Dedifferentiated amniotic fluid mesenchymal stem cell (primary cell): ENCODE measurements around the gene GPR4.
"Not testable (repeated sequence)": the region's sequence is repeated elsewhere in the genome, so short reads cannot be mapped to it uniquely, and the experiment has no call there.

Experiments used
- DNase-seq: peaks from one replicate; pipeline ENCODE4 v3.0.0-alpha.2; 2016; ENCODE audit errors: extremely low spot score

Gene GPR4

DNA sequence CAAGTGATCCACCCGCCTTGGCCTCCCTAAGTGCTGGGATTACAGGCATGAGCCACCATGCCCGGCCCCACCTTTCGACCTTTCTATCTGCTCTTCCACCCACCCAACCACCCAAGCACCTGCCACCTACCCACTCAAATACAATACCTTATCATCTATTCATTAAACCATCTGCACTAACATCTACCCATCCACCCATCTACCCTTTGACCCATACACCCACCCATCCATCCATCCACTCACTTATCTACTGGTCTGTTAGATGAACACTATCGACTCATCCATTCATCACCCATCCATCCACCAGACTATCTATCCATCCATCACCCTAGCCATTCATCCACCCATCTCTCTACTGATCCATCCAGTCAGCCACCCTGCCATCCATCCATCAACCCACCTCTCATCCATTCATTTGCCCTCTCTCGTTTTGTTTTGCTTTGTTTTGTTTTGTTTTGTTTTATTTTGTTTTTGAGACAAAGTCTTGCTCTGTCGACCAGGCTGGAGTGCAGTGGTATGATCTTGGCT, 20.0 kb upstream of the GPR4 start:
- no peak for DNase-seq

DNA sequence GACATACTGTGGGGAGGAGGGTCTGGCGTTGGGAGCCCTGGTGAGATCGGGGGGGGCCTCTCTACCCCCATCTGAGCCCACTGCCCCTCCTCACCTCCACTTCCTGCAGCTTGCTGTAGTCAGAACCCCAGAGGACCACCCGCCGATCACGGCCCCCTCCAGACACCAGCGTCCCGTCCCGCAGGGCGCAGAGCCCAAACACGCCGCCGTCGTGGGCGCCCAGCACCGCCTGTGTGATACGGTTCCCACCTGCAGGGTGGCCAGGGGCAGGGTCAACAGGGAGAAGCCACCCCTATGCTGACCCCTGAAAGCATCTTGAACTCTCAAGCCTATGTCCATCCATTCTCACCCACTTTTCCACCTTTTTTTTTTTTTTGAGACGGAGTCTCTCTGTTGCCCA, 19.4 kb upstream of the GPR4 start:
- no peak for DNase-seq

DNA sequence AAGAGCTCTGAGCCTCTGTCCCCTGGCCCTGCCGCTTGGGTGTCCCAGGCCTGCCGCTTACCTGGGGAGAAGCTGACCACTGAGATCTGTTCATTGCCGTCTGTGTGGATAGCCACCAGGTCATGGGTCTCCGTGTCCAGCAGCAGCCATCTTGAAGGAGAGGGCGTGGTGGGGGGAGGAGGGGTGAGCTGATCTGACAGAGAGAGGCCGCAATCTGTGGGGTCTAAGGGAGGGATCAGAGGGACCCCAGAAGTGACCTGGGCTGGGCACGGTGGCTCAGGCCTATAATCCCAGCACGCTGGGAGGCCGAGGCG, 14.6 kb upstream of the GPR4 start:
- DNase-seq = no peak

DNA sequence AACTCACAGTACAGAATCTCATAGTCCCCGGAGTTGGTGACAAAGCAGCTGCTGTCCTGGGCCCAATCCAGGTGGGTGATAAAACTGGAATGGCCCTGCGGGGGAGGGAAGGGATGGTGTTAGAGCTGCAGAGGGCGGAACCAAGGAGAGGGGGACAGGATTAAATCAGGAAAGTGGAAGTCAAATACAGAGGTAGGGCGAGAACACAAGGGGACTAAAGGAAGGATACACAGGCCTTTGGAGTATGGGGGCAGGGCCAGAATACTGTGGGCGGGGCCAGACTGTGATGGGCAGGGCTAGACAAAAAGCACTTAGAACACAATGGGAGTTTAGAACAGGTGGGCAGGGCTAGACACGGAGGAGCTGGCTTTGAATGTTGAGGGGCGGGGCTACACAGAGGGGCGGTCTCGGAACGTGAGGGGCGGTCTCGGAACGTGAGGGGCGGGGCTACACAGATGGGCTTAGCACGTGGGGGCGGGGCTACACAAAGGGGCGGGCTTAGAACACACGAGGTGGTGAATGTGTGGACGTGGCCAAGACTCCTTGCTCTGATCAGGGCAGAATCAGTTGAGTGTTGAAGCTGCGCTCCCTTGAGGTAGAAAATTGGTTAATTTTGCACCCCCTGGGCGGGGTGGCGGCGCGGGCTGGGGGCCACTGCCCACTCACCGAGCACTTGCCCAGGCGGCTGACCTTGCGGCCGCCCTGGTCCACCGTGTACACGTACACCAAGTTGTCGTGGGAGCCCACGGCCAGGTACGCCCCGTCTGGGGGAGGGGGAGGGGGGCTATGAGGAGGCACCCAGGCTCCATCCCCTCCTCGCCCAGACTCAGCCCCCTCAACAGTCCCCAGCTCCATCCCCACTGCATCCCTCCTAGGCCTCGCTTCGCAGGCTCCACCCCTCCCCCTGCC, 14.0 kb upstream of the GPR4 start:
- no peak for DNase-seq

DNA sequence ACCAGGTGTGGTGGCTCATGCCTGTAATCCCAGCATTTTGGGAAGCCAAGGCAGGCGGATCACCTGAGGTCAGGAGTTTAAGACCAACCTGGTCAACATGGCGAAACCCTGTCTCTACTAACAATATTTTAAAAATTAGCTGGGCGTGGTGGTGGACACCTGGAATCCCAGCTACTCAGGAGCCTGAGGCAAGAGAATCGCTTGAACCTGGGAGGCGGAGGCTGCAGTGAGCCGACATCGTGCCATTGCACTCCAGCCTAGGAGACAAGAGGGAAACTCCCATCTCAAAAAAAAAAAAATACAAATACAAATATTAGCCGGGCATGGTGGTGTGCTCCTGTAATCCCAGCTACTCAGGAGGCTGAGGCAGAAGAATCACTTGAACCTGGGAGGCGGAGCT, 13.0 kb upstream of the GPR4 start:
- DNase-seq = not testable (repeated sequence)

DNA sequence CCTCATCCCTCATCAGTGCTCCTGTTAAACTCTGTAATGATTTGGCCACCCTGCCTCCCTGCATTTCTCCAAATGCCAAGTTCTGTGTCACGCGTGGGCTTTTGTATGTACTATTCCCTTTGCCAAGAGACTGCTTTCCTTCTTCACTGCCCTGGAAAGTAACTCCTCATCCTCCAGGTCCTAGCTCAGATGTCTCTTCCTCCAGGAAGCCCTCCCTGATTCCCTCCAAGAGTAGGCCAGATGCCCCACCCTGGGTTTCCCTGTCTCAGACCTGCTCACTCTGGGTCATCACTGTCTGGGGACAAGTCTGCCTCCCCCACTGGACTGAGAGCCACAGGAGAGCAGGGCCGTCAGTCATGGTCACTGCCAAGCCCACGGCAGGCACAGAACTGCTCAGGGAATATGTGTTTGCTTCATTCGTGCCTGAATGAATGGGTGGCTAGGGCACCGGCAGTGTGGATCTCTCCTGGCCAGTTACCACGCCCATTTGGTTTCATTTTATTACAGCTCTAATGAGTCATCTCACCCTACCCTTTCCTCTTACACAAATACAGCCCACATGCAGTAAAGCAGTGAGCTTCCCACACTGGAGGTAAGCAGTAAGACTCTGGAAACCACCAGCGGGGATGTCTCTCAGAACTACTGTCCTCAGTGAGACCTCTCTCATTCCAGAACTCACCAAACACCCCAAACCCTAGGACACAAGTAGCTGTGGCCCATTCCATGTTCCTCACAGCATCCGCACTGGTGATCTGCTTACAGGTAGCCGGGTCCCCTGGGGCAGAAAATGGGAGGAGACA, 12.1 kb upstream of the GPR4 start:
- DNase-seq = peak; percentile 81

DNA sequence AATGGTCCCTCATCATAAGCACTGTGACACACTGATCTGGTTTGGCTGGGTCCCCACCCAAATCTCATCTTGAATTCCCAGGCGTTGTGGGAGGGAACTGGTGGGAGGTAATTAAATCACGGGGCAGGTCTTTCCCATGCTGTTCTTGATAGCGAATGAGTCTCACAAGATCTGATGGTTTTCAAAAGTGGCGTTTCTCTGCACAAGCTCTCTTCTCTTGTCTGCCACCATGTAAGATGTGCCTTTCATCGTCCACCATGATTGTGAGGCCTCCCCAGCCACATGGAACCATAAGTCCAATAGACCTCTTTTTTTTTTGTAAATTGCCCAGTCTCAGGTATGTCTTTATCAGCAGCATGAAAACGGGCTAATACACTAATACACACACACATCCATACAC, 6.9 kb upstream of the GPR4 start:
- DNase-seq = no peak

DNA sequence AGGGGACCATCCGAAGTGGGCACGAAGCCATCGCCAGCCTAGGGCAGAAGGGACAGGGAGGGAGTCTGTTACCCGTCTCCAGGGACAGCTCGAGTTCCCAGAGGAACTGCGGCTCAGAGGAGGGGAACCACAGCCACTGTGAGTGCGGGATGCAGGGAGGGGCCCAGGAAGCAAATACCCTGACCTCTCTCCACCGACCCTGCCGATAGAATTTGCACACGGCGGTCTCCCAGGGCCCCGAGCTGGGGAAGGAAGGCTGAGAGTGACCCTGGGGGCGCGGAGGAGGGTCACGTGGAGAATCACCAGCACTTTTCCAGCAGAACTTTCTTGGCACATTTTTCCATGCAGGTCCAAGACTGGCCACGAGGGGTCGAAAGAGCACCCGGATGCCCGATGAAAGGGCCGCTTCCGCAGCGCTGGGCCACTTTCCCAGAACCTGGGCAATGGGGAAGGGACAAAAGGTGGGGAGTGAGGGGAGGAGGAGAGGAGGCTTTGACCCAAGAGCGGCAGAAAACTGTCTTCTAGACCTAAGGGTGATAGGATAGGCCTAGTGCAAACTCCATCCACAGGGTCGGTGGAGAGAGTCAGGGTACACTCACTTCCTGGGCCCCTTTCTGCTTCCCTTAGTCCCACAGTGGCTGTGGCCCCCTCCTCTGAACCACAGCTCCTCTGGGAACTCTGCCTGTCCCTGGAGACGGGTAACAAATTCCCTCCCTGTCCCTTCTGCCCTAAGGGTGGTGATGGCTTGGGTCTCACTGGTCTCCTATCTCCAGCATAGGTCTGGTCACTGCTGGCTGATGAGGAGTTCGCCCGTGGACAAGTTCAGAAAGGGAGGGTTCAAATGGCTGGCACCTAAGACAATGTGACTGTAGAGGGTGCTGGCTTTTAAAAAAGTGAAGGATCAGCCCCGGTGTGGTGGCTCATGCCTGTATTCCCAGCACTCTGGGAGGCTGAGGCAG, 5.3 kb upstream of the GPR4 start:
- DNase-seq = peak; percentile 66

DNA sequence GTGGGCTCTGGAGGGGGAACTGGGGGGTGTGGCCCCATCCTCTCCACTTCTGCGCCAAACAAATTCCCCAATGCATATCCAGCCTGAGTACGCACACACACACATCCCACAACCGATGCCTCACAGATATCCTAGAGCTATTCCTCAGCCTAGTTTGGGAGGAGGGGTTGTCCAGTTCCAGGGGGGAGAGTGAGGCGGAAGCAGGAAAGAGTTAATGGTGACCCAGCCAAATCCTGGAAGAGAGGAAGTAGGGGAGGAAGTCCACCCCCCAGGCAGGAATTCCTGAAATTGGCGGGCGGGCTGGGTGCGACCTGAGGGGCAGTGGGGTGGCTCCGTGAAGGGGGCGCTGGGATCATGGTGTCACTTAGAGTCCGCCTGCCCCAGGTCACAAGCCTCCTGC, 897 bp downstream of the GPR4 start:
- DNase-seq = no peak

DNA sequence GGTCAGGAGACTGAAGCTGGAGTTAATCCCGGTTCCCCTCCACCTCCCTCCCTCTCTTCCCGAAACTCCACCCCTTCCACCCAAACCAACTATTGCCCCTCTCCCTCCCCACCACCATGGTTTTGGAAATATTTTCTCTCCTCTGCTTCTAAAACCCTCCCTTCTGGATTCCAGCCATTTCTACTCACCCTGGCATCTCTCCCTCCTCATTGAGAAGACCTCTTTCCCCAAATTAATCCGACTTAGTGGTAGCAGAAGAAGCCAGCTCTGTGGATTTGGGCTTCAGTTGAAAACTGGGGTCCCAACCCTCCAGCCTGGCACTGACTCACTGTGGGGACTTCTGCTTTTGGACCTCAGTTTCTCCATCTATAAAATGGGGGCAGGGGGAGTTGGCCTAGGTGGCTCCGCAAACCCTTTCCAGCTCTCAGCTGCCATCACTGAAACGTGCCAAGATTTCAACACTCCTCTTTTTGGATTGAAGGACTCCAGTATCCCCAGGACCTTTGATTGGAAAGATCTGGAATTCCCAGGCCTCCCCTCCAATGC, 1.6 kb downstream of the GPR4 start:
- DNase-seq = no peak

DNA sequence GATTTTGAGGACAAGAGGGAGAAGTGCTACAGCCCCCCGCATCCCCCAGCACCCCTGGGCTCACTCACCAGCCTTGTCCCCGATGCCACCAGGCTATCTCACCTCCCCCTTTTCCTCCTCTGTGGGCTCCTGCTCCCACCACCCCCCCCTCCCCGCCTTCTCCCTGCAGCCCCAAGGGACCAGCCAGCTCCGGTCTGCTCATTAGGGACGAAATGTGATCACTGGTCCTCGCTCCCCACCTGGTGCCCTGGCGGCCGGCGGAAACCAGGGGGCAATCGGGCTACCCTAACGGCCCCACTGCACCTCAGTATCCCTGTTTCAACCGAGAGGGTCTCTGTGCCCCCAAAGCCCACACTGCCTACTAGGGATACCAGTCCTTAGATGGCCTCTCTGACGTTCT, 2.7 kb downstream of the GPR4 start:
- no peak for DNase-seq

DNA sequence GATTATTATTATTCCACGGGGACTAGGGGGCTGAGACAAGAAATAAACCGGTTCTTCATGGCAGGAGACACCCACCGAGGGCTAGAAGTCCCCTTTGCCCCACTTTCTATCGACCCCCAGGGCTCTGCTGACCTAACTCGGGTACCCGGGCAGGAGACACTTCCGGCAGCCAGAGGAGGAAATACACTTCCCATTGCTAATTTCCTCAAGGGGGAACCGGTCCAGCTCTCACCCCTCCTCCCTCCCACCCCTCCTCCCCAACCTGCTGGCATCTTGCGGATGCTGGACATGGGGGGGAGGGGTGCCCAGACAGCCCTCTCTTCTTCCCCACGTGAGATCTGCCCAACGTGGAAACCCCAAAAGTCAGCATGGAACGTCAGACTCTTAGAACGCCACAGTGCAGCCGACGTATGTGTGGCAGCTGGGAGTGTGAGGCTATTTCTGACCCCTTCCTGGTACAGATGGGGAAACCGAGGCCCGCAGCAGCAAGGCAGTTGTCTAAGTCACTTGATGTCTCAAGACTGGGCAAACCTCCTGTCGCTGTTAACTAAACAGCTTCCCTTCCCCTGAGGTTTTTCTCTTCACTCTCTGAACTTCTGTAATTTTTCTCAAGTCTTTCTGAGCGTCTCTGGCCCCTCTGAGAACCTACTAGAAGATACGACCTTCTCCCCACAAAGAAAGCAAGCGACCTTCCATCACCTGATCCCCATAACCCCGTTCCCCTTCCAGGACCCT, 3.6 kb downstream of the GPR4 start:
- no peak for DNase-seq

DNA sequence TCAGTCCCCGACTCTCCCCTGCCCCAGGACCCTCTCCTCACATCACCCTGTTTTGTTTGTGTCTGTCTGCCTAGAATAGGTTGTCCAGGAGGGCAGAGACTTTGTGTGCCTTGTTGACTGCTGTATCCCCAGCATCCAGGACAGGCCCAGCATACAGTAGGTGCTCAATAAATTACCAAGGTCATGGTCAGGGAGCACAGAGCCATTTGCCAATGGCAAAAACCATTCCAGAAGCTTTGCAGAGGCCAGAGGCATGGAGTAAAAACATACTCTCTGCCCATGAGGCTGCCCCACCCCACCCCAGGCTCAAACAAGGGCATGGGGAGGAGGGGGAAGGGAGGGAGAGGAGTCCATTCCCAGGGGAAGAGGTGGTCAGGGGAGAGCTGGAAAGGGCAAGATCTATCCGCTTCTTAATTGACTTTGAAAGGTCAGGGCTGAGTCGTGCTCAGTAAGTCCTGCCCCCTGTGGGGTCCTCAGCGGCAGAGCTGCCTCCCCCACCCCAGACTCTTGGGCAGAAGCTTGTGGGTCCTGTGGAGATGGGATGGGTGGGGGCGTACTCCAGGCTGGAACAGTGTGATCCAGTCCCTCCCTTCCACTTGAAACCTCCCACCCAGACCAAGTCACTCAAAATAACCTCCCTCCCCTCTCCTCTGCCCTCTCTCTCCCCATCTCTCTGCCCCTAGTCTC, 4.4 kb downstream of the GPR4 start:
- no peak for DNase-seq

DNA sequence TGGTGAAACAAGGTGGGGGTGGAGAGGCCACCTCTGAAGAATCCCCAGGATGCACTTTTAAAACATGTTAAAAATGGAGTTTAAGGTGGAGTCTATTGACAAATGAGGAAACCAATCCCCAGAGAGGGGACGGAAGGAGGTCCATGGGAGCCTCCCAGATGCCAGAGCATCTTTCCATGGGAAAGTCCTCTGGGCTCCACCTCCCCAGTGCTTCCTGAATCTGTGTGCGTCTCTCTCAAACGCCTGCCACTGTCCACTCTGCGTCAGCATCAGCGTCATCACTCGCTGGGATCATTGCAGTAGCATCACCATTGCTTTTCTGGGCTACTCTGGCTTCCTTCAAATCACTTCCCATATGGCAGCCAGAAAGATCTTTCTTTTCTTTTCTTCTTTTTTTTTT, 6.2 kb downstream of the GPR4 start:
- no peak for DNase-seq

DNA sequence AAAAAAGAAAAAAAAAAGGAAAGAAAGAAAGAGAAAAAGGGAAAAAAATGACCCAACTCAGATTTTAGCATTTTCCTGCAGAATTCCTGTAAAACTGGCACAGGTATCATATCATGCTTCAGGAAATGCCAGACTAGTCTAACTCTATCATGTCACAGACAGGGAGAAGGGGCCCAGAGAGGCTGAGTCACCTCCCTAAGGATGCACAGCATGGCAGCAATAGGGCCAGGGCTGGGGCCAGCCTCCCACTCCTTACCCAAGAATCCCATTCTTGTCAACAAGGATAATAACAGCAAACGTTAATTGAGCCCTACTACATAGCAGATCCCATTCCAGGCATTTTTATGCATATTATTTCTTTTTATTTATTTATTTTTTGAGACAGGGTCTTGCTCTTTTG, 8.5 kb downstream of the GPR4 start:
- no peak for DNase-seq

DNA sequence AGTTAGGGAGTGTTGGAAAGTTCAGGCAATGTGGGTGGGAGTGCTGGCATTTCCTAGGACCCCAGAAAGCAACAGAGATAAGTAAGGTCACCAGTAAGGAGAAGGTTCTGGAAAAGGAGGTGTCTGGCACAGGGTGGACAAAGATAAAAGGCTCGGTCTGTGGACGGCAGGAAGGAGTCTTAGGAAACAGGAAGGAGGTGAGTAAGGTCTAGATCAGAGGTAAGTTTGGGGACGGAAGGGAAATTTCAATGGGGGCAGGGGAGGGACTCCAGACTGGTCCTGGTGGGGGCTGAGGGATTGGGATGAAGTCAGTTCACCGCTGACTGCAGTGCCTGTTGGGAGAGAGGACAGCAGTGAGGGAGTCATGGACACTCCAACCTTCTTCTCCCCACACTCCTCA, 9.6 kb downstream of the GPR4 start:
- no peak for DNase-seq

DNA sequence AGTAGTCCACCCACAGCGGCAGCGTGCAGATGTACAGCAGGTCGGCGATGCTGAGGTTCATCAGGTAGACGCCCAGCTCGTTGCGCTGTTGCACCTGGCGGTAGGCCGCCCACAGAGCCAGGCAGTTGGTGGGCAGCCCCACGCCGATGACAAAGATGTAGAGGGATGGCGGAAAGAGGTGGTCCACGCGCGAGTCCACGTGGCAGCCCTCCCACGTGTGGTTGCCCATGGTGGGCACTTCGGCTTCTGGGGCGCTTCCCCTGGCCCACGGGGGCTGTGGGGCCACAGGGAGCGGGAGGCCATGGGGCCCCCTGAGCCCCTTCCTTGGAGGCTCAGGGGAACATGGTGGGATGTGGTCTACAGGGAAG, 10.4 kb downstream of the GPR4 start:
- DNase-seq = no peak

DNA sequence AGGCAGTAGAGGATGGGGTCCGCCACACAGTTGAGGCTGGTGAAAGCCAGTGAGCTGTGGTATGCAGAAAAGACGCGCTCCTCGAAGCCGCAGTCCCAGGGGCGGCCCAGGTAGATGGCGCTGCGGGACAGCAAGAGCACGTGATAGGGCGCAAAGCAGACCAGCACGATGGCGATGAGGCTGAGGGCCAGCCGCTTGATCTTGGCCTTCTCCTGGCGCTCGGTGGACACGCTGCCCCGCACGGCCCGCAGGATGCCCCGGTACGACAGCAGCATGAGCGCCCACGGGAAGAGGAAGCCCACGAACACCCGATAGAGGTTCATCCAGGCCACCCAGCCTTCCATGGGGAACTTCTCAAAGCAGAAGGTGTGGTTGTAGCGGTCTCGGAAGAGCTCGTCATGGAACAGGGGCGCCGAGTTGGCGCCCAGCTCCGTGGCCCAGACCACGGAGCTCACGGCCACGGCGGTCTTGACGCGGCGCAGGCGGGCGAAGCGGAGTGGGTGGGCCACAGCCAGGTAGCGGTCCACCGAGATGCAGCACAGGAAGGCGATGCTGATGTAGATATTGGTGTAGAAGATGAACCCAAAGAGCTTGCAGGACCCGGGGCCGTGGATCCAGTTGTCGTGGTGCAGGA, 10.9 kb downstream of the GPR4 start:
- no peak for DNase-seq

DNA sequence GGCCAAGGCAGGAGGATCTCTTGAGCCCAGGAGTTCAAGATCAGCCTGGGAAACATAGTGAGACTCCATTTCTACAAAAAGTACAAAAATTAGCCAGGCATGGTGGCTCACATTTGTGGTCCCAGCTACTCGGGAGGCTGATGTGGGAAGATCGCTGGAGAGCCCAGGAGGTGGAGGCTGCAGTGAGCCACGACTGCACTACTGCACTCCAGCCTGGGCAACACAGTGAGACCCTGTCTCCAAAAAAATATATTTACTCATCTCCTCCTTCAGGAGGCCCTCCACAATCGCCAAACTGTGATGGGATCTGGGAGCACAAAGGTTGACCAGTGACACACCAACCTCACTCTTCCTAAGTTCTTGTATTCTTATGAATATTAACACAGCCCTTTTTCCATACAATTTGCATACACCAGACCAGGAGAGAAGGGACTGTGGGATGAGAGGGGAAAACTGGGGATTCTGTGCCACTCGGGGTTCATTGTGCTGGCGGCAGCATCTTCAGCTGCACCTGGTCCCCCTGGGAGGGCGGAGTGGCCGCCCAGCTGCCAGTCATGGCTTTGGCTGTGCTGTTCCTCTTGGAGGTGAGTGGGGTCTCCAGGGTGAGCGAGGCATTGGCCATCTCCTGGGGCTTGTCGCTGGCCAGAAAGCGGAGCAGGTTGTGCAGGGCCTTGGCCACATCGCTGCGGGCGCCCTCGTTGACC, 11.6 kb downstream of the GPR4 start:
- DNase-seq = no peak
